Activated CD4-positive, alpha-beta T cell treated with anti-CD3 and anti-CD28 coated beads, Interleukin-2, amount 10 ng/mL, durations not matched to agents 24 days and 14 days (primary cell): Measurements from ENCODE around the gene TBATA. TPM values are rescaled to one million over a fixed set of nuclear protein-coding genes. Genes with fewer than 3 reads are reported as not detected.

Experiments used
- DNase-seq: peaks from one replicate; pipeline ENCODE4 v3.0.0; 2022
- H3K27ac Mint-ChIP-seq: one replicate; pipeline ENCODE4 v1.8.0; 2022; ENCODE audit warnings: mild to moderate bottlenecking, mixed read lengths
- H3K27me3 Mint-ChIP-seq: one replicate; pipeline ENCODE4 v1.8.0; 2022; ENCODE audit warnings: mixed read lengths
- H3K36me3 Mint-ChIP-seq: one replicate; pipeline ENCODE4 v1.8.0; 2022; ENCODE audit warnings: low read depth, mild to moderate bottlenecking, mixed read lengths
- H3K4me1 Mint-ChIP-seq: one replicate; pipeline ENCODE4 v1.8.0; 2021; ENCODE audit warnings: mixed read lengths
- H3K4me3 Mint-ChIP-seq: one replicate; pipeline ENCODE4 v1.8.0; 2022; ENCODE audit warnings: mild to moderate bottlenecking, moderate library complexity, mixed read lengths
- H3K9me3 Mint-ChIP-seq: one replicate; pipeline ENCODE4 v1.8.0; 2021; ENCODE audit warnings: mixed read lengths
- intact Hi-C: fragments of 100-400 bp; cut with micrococcal nuclease; formaldehyde crosslinking; loops from one replicate; pipeline ENCODE4 v1.15.1; 2023
- total RNA-seq: library from RNA; stranded (reverse); gene quantifications from 2 replicates; pipeline ENCODE4 v1.2.3, GENCODE V29; 2022

Gene TBATA
- total RNA-seq, 1 donor from 2014 or later, result not detected

DNA sequence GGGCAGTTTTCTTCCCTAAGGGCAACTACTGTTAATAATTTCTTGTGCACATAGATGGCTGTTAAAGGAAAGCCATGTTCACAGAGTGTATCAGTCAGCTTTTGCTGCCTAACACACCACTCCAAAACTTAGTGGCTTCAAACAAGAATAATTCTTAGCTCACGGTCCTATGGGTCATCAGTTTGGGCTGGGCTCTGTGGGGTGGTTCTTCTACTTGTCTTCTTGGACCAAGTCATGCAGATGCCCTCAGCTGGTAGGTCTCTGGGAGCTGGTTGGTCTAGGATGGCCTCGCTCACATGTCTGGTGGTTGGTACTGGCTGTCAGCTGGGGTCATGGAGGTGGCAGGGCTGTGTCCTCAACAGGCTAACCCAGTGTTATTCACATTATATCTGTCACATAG is 39.6 kb downstream of the TBATA start:
- peaks cover 4% of the 10 kb centered on the region for H3K9me3 Mint-ChIP-seq

DNA sequence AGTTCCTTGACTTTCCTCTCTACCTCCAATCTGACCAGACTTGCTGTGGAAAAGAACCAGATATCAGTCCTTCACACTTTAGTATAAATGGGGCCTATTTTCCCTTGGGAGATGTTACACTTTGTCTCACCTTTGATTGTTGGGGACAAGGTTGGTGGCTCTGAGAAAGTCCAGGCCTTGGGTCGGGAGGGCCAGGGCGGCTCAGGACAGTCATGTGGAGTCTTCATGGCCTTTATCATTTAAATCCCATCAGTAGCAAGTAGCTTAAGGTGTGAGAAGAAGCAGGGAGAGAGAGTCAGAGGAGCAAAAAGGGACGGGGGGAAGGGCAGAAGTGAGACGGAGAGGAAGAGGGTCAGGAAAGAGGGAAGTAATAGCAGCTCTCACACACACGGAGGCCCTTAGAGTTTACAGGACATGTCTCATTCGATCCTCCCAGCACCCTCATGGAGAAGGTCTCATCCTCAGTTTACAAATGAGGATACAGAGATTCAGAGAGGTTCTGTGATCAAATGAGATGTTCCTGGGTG is 40.5 kb downstream of the TBATA start:
- no peak for DNase-seq
- Mint-ChIP-seq H3K36me3 (no peaks in the 10 kb centered on the region), H3K27me3 (no peaks in the 10 kb centered on the region), H3K4me3 (no peak overlapping the region), H3K9me3 (peaks cover 4% of the 10 kb centered on the region), H3K4me1 (peaks cover 17% of the 10 kb centered on the region), H3K27ac (no peak overlapping the region)
- intact Hi-C loops, result no loop called here

More for the DNA sequence above, 39.6 kb downstream of the TBATA start:
- Mint-ChIP-seq H3K27me3 (no peaks in the 10 kb centered on the region), H3K4me3 (no peak overlapping the region), H3K4me1 (peaks cover 17% of the 10 kb centered on the region), H3K27ac (no peak overlapping the region), H3K36me3 (no peaks in the 10 kb centered on the region)
- DNase-seq, result no peak
- intact Hi-C loops, result no loop called here

DNA sequence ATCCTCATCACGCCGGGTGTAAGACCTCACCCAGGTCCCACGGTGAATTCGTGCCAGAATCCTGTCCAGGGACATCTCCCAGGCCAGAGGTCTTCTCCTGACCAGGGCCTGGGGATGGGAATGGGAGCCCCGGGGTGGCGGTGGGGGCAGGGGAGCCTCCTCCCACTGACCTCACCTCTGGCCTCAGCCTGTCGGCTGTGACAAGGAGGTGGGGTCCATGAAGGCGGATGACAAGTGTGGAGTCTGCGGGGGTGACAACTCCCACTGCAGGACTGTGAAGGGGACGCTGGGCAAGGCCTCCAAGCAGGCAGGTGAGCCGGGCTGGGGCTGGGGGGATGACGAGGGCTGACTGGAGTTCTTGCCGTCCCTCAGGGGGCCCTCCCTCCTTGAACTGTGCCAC is 41.3 kb downstream of the TBATA start:
- DNase-seq, result no peak
- Mint-ChIP-seq H3K4me3 (no peak overlapping the region), H3K36me3 (no peaks in the 10 kb centered on the region), H3K9me3 (peaks cover 4% of the 10 kb centered on the region), H3K4me1 (peaks cover 17% of the 10 kb centered on the region), H3K27ac (no peak overlapping the region), H3K27me3 (no peaks in the 10 kb centered on the region)
- intact Hi-C loops, result no loop called here

DNA sequence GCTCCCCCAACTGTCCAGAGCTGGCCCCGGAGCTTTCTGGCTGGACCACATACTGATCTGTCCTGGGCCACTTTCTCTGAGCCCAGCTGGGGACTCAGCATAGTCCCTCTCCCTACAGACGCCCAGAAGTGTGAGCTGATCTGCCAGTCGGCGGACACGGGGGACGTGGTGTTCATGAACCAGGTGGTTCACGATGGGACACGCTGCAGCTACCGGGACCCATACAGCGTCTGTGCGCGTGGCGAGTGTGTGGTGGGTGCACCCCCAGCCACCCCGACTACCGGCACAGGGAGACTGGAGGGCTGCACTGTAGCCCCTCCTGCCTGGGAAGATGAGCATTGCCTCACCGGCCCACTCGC is 41.8 kb downstream of the TBATA start:
- Mint-ChIP-seq H3K4me1 (peaks cover 17% of the 10 kb centered on the region), H3K9me3 (peaks cover 4% of the 10 kb centered on the region), H3K27ac (no peak overlapping the region), H3K4me3 (no peak overlapping the region), H3K36me3 (no peaks in the 10 kb centered on the region), H3K27me3 (no peaks in the 10 kb centered on the region)
- DNase-seq, result no peak
- intact Hi-C loops, result no loop called here

DNA sequence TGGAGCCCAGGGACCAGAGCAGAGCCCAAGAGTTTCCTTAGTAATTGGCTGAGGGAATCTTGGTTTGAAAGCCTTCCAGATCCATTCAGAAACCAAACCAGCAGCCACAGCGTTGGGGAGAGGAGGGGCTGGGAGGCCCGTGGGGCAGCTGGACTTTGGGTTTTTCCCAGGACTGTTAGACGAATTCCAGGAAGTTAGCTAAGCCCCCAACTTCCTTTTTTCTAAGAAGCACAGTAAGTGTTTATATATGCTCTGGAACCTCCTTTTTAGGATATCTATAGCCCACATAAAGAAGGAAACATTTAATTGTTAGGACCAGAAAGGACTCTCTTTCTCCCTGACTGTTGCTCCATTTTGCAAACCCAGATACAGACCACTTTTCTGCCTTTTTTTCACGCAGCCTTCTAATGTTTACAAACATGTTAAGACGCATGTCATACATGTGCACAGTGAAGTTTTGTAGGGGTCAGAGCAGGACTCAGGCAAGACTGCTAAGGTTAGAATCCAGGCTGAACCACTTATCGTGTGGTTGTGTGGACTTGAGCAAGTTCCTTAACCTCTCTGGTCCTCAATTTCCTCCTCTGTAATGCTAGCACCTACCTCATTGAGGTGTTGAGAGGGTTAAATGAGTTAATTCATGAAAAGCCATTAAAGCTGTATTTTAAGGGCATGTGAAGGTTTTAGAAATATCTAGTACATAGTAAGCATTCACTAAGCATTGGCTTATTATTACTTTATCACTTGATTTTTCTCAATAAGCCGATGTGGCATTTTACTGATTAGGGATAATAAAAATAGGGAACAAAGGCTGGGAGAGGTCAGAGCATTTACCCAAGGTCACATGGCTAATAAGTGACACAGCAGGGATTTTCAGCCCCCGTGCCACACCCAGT is 42.4 kb downstream of the TBATA start:
- Mint-ChIP-seq H3K36me3 (no peaks in the 10 kb centered on the region), H3K27me3 (no peaks in the 10 kb centered on the region), H3K27ac (peak overlapping the region; percentile 2), H3K4me1 (peaks cover 17% of the 10 kb centered on the region), H3K4me3 (peak overlapping the region; percentile 8), H3K9me3 (peaks cover 4% of the 10 kb centered on the region)
- intact Hi-C loops, result no loop called here
- DNase-seq, result peak; percentile 67

DNA sequence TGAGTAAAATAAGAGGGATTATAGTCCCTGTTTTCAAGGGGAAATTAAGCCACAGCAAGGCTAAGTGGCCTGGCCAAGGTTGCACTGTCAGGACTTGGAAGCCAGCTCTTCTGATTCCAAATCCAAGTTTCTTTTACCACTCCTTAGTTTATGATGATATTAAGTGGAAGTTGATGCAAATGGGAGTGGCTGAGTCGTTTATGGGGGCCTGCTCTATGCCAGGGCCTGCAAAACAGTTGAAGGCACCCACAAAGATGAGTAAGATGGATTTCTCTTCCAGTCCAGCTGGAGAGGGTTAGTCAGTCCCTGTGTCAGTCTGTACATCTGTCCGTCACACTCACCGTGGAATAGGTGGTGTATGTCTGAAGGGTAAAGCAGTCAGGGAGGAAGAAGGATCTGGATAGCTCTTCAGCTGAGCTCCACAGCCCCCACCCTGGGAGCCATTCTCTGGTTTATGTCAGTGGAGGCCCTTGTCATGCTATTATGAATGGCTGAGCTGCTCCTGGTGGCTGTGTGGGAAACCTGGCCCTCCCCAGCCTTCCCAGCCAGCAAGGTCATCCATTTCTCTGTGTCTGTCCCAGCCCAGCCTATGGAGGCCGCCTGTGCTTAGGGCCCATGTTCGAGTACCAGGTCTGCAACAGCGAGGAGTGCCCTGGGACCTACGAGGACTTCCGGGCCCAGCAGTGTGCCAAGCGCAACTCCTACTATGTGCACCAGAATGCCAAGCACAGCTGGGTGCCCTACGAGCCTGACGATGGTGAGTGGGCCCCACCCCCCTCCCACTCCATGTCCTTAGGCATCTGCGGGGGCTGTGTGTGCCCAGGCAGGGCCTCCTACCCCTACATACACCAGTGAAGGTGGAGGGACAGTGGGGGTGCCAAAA is 44.5 kb downstream of the TBATA start:
- Mint-ChIP-seq H3K27ac (peak overlapping the region; percentile 9), H3K36me3 (no peaks in the 10 kb centered on the region), H3K4me1 (peaks cover 17% of the 10 kb centered on the region), H3K4me3 (no peak overlapping the region), H3K9me3 (peaks cover 4% of the 10 kb centered on the region), H3K27me3 (no peaks in the 10 kb centered on the region)
- no peak for DNase-seq
- intact Hi-C loops, result no loop called here

DNA sequence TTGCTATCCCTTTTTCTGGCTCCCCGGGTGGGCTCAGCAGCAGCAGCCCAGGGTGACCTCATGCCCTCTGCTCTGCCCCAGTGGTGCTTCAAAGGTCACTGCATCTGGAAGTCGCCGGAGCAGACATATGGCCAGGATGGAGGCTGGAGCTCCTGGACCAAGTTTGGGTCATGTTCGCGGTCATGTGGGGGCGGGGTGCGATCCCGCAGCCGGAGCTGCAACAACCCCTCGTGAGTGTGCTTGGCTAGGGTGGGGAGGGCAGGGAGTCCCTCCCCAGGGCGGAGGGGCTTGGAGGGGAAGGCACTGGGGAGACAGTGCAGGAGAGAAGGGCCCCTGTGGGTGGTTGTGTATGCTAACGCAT is 46.4 kb downstream of the TBATA start:
- H3K27ac Mint-ChIP-seq, result no peak overlapping the region
- intact Hi-C loops, result no loop called here
- H3K4me1 Mint-ChIP-seq, result peaks cover 15% of the 10 kb centered on the region
- no peaks in the 10 kb centered on the region for H3K36me3 Mint-ChIP-seq
- H3K9me3 Mint-ChIP-seq, result no peaks in the 10 kb centered on the region
- DNase-seq, result no peak
- no peaks in the 10 kb centered on the region for H3K27me3 Mint-ChIP-seq
- no peak overlapping the region for H3K4me3 Mint-ChIP-seq

DNA sequence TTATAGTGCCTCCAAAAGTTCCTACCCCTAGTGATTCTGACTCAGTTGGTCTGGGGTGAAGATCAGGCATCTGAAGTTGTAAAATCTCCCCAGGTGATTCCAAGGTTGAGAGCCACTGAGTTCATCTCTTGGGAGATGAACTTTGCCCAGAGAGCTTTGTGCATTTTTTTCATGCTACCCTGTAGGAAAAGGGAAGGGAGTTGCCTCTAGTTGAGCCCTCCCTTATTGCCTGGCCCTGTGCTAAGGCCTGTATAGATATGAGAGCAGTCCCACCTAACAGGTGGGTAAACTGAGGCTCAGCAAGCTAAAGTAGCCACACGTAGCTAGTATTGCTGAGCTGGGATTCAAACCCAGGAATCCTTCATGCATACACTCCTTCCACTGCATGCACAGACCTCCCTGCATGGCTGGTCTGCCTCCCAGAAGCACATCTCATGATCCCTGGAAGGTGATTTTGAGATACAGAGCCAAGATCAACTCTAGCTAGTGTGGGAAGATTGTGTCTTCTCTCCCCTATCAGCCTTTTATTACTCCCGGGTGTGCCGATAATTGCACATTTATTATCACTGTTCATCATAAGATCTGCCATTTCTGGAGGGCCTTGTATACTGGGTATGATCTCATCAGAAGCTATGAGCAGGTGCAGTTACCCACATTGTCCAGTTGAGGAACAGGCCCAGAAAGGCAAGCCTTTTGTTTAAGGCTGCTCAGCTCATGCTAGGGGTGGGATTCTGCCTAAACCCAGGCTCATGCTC is 47.0 kb downstream of the TBATA start:
- intact Hi-C loops, result no loop called here
- Mint-ChIP-seq H3K4me1 (peaks cover 15% of the 10 kb centered on the region), H3K27ac (no peak overlapping the region), H3K36me3 (no peaks in the 10 kb centered on the region), H3K27me3 (no peaks in the 10 kb centered on the region), H3K4me3 (no peak overlapping the region), H3K9me3 (no peaks in the 10 kb centered on the region)
- no peak for DNase-seq

DNA sequence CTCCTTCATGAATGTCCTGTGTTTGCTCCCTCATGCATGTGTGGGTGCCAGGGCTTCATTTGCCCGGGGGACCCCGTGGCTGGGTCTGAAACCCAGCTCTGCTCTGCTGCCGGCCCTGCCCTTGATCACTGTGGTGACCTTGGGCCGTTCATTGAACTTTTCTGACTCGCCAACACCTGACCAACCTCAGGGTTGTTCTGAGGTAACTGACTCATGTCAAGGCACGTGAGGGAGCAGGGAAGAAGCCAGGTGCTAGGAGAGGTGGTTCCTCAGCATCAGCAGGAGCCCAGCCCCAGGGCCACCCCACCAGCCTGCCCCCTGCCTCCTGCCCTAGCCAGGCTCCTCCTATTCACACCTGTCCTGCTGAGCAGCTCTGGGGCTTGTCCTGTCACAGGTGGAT is 47.9 kb downstream of the TBATA start:
- no peaks in the 10 kb centered on the region for H3K9me3 Mint-ChIP-seq
- H3K27ac Mint-ChIP-seq, result no peak overlapping the region
- DNase-seq, result no peak
- intact Hi-C loops, result no loop called here
- no peaks in the 10 kb centered on the region for H3K36me3 Mint-ChIP-seq
- H3K27me3 Mint-ChIP-seq, result no peaks in the 10 kb centered on the region
- peaks cover 7% of the 10 kb centered on the region for H3K4me1 Mint-ChIP-seq
- no peak overlapping the region for H3K4me3 Mint-ChIP-seq

DNA sequence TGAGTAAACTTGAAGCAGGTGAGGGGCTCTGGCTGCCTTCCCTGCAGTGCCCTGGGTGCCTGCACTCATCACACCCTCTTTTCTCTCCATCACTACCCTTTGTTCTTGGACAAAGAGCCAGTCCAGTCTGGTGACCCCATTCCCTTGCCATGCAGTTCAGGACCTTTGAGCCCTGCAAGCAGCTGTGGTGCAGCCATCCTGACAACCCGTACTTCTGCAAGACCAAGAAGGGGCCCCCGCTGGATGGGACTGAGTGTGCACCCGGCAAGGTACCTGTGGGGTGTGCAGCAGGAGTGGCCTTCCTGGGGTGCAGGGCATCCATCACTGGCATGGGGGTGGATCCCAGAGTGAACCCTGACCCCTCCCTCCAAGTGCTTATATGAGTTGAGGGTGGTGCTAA is 48.7 kb downstream of the TBATA start:
- Mint-ChIP-seq H3K9me3 (no peaks in the 10 kb centered on the region), H3K4me3 (no peak overlapping the region), H3K4me1 (peaks cover 1% of the 10 kb centered on the region), H3K27ac (no peak overlapping the region), H3K27me3 (no peaks in the 10 kb centered on the region), H3K36me3 (no peaks in the 10 kb centered on the region)
- DNase-seq, result no peak
- intact Hi-C loops, result no loop called here

DNA sequence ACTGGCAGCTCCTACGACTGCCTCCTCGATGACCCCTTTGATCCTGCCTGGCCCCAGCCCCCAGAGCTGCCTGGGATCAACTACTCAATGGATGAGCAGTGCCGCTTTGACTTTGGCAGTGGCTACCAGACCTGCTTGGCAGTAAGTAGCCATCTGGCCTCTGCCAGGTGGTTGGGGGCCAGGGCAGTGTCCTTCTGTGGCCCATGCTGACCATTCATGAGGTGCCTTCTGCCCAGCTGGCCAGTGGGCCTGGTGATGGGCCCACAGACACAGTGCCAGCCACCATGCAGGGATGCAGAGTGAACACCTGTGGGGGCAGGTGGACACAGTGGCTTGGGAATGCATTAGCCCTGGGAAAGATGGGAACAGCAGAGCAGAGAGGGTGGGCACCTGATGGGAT is 50.0 kb downstream of the TBATA start:
- no peaks in the 10 kb centered on the region for H3K27me3 Mint-ChIP-seq
- no peaks in the 10 kb centered on the region for H3K4me1 Mint-ChIP-seq
- no peak overlapping the region for H3K4me3 Mint-ChIP-seq
- no peaks in the 10 kb centered on the region for H3K9me3 Mint-ChIP-seq
- H3K27ac Mint-ChIP-seq, result no peak overlapping the region
- no peaks in the 10 kb centered on the region for H3K36me3 Mint-ChIP-seq
- DNase-seq, result no peak
- intact Hi-C loops, result no loop called here

DNA sequence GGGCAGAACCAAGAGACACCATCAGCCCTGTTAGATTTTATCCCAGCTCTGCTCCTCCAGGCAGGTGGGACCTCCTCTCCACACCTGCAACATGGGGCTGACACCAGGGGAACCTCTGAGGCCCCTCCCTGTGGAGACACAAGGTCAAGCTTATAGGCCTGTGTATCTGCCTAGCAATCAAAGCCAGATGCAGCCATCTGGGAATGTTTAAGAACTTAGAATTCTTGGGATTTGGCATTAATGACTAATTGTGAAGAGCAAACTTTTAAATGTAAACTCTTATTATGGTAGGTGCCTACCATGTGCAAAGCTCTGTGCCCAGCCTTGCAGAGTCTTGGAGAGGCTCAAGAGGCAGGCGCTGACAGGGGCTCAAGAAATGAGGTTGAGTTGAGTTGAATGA is 52.1 kb downstream of the TBATA start:
- H3K4me1 Mint-ChIP-seq, result no peaks in the 10 kb centered on the region
- intact Hi-C loops, result no loop called here
- H3K27ac Mint-ChIP-seq, result no peak overlapping the region

DNA sequence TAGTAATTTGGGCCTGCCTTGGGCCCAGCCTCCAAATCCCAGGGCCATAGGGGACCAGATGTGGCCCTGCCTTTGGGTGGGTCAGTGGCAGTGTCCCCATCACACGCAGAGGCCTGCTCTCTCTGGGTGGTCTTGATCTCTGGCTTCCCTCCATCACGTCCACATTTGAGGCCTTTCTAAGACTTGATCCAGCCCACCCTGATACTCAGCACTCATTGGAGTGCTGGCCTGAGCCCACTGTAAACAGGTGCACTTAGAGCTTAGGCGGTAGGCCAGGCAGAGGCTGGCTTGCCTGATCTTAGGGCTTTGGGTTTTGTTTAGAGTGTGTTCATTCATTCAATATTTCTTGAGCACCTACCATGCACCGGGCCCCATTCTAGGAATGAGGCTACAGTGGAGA is 52.6 kb downstream of the TBATA start:
- H3K4me1 Mint-ChIP-seq, result no peaks in the 10 kb centered on the region
- H3K4me3 Mint-ChIP-seq, result no peak overlapping the region
- DNase-seq, result no peak
- intact Hi-C loops, result no loop called here
- H3K36me3 Mint-ChIP-seq, result no peaks in the 10 kb centered on the region
- no peaks in the 10 kb centered on the region for H3K9me3 Mint-ChIP-seq
- H3K27me3 Mint-ChIP-seq, result no peaks in the 10 kb centered on the region
- H3K27ac Mint-ChIP-seq, result no peak overlapping the region

More for the DNA sequence above, 52.1 kb downstream of the TBATA start:
- H3K9me3 Mint-ChIP-seq, result no peaks in the 10 kb centered on the region
- DNase-seq, result no peak
- no peaks in the 10 kb centered on the region for H3K27me3 Mint-ChIP-seq
- H3K4me3 Mint-ChIP-seq, result no peak overlapping the region
- no peaks in the 10 kb centered on the region for H3K36me3 Mint-ChIP-seq
